Measurements from ENCODE around the gene FRMD4A.

The FRMD4A gene

DNA sequence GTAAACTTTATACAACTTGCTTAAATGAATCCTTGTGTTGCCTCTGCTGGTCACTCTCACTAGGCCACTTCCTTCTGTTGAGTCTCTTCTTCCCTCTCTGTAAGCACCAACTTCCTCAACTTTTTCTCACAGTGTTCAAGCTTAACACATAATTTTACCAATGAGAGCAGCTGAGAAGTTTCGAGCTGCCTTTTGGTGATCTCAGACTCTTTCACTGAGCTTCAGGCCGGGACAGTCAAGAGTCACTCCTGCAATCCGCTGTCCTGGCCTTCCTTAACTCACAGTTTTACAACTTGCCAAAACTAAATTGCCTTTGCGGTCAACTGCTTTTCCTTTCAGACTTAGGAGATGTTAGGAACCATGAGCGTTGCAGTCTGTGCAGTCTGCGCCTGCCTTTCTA, 696.5 kb downstream of the FRMD4A start:
- TF ChIP-seq, protein P1, sequence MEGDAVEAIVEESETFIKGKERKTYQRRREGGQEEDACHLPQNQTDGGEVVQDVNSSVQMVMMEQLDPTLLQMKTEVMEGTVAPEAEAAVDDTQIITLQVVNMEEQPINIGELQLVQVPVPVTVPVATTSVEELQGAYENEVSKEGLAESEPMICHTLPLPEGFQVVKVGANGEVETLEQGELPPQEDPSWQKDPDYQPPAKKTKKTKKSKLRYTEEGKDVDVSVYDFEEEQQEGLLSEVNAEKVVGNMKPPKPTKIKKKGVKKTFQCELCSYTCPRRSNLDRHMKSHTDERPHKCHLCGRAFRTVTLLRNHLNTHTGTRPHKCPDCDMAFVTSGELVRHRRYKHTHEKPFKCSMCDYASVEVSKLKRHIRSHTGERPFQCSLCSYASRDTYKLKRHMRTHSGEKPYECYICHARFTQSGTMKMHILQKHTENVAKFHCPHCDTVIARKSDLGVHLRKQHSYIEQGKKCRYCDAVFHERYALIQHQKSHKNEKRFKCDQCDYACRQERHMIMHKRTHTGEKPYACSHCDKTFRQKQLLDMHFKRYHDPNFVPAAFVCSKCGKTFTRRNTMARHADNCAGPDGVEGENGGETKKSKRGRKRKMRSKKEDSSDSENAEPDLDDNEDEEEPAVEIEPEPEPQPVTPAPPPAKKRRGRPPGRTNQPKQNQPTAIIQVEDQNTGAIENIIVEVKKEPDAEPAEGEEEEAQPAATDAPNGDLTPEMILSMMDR (IDR thresholded peaks at IDR 0.05; ENCODE audit: insufficient read depth, low read length, poor library complexity, severe bottlenecking): no peak
- no peak for TF ChIP-seq EZH2phosphoT487 (conservative IDR thresholded peaks at IDR 0.05; ENCODE audit: low read length)
- Histone ChIP-seq H3K9me2 (replicated peaks; ENCODE audit: insufficient read depth, low read length) (no peaks in the 10 kb centered on the region), H3K4me3 (ENCODE audit: insufficient read depth, low read length, poor library complexity, severe bottlenecking) (no peak overlapping the region), H4K20me1 (ENCODE audit: low read depth, low read length) (no peaks in the 10 kb centered on the region), H3K4me2 (ENCODE audit: low read depth, low read length, poor library complexity, severe bottlenecking) (no peak overlapping the region), H3K79me2 (ENCODE audit: insufficient read depth, low read length) (no peaks in the 10 kb centered on the region), H3K9ac (ENCODE audit: low read length) (no peak overlapping the region), H3K9me3 (ENCODE audit: insufficient read depth, low read length) (no peaks in the 10 kb centered on the region), H3F3A (ENCODE audit: insufficient read depth) (no peaks in the 10 kb centered on the region), H2AFZ (ENCODE audit: low read depth, low read length, severe bottlenecking) (no peak overlapping the region), H3K27me3 (ENCODE audit: low read length) (no peaks in the 10 kb centered on the region), H3K27ac (ENCODE audit: low read depth, low read length) (no peak overlapping the region), H3K36me3 (ENCODE audit: low read length) (no peaks in the 10 kb centered on the region)

DNA sequence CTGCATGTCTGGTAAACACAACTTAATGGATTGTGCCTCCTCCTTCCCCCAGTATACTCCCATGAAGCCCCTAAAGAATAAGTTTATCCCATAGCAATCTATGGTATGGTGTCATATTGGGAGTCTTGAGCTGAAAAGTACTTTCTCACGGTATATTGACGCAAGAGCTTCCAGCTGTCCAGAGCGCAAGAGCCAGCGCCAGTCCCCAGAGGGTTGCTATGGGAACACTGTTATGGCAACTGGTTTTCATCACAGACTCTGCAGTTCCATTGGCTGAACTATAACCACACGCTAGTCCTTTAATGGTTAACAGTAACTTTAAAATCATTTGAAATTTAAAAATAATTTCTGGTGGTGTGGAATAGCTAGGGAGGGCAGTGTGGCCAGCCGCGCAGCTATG, 697.0 kb downstream of the FRMD4A start:
- no peak overlapping the region for H2AFZ ChIP-seq (ENCODE audit: low read depth, low read length, severe bottlenecking)
- no peaks in the 10 kb centered on the region for H3K9me3 ChIP-seq (ENCODE audit: insufficient read depth, low read length)
- no peaks in the 10 kb centered on the region for H4K20me1 ChIP-seq (ENCODE audit: low read depth, low read length)
- no peak overlapping the region for H3K4me2 ChIP-seq (ENCODE audit: low read depth, low read length, poor library complexity, severe bottlenecking)
- H3F3A ChIP-seq (ENCODE audit: insufficient read depth): no peaks in the 10 kb centered on the region
- no peak overlapping the region for H3K9ac ChIP-seq (ENCODE audit: low read length)
- H3K79me2 ChIP-seq (ENCODE audit: insufficient read depth, low read length): no peaks in the 10 kb centered on the region
- TF ChIP-seq EZH2phosphoT487 (conservative IDR thresholded peaks at IDR 0.05; ENCODE audit: low read length): no peak
- TF ChIP-seq, protein P1 (IDR thresholded peaks at IDR 0.05; ENCODE audit: insufficient read depth, low read length, poor library complexity, severe bottlenecking): no peak
- H3K36me3 ChIP-seq (ENCODE audit: low read length): no peaks in the 10 kb centered on the region
- no peaks in the 10 kb centered on the region for H3K9me2 ChIP-seq (replicated peaks; ENCODE audit: insufficient read depth, low read length)
- no peak overlapping the region for H3K27ac ChIP-seq (ENCODE audit: low read depth, low read length)
- H3K4me3 ChIP-seq (ENCODE audit: insufficient read depth, low read length, poor library complexity, severe bottlenecking): no peak overlapping the region
- H3K27me3 ChIP-seq (ENCODE audit: low read length): no peaks in the 10 kb centered on the region

DNA sequence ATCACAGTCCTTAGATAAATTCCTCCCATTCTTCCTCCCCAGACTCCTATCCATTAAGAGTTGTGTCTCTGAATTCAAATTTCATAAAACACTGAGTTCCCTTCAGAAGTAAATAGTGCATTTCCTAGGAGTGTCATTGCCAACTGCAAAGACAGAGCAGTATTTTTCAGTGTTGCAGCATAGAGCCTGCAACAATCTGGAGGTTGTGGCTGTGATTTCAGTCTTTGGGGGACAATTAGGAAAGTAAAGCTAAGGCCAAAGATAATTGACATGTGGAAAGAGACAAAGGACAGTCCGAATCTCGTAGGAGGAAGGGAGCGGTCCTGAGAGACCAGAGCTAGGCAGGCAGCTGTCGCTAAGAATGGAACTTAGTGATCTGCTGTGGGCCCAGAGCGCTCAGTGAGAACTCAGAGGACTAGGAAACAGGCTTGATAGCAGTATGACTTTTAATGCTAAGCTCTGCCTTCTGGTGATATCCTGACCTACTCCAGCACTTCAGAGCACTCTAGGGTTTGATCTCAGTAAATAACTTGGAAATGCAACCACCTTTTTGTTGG, 697.8 kb downstream of the FRMD4A start:
- Histone ChIP-seq H3F3A (ENCODE audit: insufficient read depth) (no peaks in the 10 kb centered on the region), H3K9ac (ENCODE audit: low read length) (no peak overlapping the region), H3K9me3 (ENCODE audit: insufficient read depth, low read length) (no peaks in the 10 kb centered on the region), H3K4me2 (ENCODE audit: low read depth, low read length, poor library complexity, severe bottlenecking) (no peak overlapping the region), H4K20me1 (ENCODE audit: low read depth, low read length) (no peaks in the 10 kb centered on the region), H3K9me2 (replicated peaks; ENCODE audit: insufficient read depth, low read length) (no peaks in the 10 kb centered on the region), H3K4me3 (ENCODE audit: insufficient read depth, low read length, poor library complexity, severe bottlenecking) (no peak overlapping the region), H2AFZ (ENCODE audit: low read depth, low read length, severe bottlenecking) (no peak overlapping the region), H3K27me3 (ENCODE audit: low read length) (no peaks in the 10 kb centered on the region), H3K36me3 (ENCODE audit: low read length) (no peaks in the 10 kb centered on the region), H3K27ac (ENCODE audit: low read depth, low read length) (no peak overlapping the region), H3K79me2 (ENCODE audit: insufficient read depth, low read length) (no peaks in the 10 kb centered on the region)
- no peak for TF ChIP-seq EZH2phosphoT487 (conservative IDR thresholded peaks at IDR 0.05; ENCODE audit: low read length)
- TF ChIP-seq, protein P1 (IDR thresholded peaks at IDR 0.05; ENCODE audit: insufficient read depth, low read length, poor library complexity, severe bottlenecking): no peak

Measured in SU-DHL-6 (cell line).